Embryonic facial prominence (tissue), 1 donor: ENCODE data around the gene CATSPERE.
"Not testable (repeated sequence)": the region's sequence is repeated elsewhere in the genome, so short reads cannot be mapped to it uniquely, and the experiment has no call there.

ENCODE experiments used
- DNase-seq: peaks from one replicate; pipeline ENCODE4 v3.0.0-alpha.2; 2016; ENCODE audit errors: extremely low spot score

CATSPERE gene

DNA sequence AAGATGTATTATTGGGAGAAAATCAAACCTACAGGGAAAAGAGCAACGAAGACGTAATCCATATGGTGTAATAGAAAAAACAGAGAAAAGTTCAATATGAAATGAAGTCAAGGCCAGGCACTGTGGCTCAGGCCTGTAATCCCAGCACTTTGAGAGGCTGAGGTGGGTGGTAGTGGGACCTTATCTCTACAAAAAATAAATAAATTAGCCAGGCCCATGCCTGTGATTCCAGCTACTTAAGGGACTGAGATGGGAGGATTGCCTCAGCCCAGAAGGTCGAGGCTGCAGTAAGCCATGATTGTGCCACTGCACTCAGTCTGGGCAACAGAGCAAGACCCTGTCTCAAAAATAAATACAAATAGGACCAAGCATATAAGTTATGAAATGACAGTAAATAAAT is 203.3 kb downstream of the CATSPERE start:
- DNase-seq = no peak

DNA sequence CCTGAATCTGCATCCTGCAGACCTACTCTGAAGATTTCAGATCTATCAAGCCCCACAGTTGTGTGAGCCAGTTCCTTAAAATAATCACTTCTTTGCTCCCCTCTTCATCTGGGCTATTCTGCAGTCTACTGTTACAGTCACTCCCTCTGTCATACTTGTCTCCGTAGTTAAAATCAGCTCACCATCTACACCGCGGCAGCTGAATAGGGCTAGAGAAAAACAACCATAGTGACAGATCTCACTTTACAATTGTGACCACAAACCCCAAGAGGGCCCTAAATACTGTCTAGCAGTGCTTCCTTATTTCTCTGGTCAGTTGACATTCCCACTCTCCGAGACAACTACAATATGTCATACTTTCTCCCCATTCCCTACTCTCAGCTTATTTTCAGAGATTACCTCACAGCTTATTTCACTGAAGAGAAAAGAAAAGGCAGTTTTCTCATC is 204.7 kb downstream of the CATSPERE start:
- no peak for DNase-seq

DNA sequence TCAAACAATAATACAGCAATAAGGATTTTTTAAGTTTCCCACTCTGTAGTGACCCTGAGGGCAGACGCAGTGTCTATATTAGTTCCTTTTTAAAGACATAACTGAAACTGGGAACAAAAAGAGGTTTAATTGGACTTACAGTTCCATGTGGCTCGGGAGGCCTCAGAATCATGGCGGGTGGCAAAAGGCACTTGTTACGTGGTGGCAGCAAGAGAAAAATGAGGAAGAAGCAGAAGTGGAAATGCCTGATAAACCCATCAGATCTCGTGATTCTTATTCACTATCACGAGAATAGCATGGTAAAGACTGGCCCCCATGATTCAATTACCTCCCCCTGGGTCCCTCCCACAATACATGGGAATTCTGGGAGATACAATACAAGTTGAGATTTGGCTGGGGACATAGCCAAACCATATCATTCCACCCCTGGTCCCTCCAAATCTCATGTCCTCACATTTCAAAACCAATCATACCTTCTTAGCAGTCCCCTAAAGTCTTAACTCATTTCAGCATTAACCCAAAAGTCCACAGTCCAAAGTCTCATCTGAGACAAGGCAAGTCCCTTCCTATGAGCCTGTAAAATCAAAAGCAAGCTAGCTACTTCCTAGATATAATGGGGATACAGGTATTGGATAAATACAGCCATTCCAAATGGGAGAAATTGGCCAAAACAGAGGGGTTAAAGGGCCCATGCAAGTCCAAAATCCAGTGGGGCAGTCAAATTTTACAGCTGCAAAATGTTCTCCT is 205.8 kb downstream of the CATSPERE start:
- not testable (repeated sequence) for DNase-seq

- DNase-seq = no peak
Measured at GRCh38 chr1:244667797-244668196, 206.7 kb downstream of the CATSPERE start.

- DNase-seq = peak; percentile 78
Measured at GRCh38 chr1:244672946-244673682, 212.0 kb downstream of the CATSPERE start.

GRCh38 chr1:244674446-244674845 is 213.4 kb downstream of the CATSPERE start:
- DNase-seq = no peak

DNA sequence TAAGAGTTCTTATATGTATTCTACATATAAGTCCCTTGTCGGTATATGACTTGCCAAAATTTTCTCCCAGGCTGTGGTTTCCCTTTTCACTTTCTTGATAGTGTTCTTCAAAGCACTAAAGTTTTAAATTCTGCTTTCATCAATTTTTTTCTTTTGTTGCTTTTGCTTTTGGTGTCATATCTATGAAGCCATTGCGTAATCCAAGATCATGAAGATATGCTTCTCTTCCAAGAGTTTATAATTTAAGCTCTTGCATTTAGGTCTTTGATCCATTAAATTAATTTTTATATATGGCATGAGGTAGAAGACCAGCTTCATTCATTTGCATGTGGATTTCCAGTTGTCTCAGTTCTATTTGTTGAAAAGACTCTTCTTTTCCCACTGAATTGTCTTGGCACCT is 214.1 kb downstream of the CATSPERE start:
- DNase-seq = no peak

- DNase-seq = no peak
Measured at GRCh38 chr1:244678697-244679096, 217.6 kb downstream of the CATSPERE start.

DNA sequence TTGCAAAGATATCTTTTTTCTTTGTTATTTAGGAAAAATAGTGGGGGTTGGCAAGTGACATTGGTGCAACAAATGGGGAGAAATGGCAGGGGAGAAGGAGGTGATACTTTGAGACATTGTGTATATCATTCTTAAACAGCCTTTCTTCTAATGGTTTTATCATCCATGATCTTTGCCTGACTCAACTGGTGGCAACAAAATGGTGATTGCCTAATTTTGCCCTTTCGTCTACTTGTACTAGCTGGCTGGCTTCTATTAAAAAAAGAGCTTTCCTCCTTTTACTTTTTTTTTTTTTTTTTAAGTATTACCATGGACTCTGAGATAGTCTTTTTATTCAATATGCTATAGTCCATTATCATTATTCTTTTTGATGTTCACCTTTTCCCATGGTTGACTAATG is 219.6 kb downstream of the CATSPERE start:
- no peak for DNase-seq

GRCh38 chr1:244682087-244682486 is 221.0 kb downstream of the CATSPERE start:
- not testable (repeated sequence) for DNase-seq
